Large intestine (tissue), 3 donors: ENCODE results near the gene STAG1. TPM values are rescaled to one million over a fixed set of nuclear protein-coding genes. Genes with fewer than 3 reads are reported as not detected.
"Not testable (repeated sequence)": the region's sequence is repeated elsewhere in the genome, so short reads cannot be mapped to it uniquely, and the experiment has no call there.

Experiments used
- DNase-seq, 2 donors: peaks; one replicate each; pipeline versions ENCODE4 v3.0.0 to v3.0.0-alpha.2; 2013
- H3K27ac ChIP-seq: one replicate; pipeline ENCODE4 v1.5.1; 2013; ENCODE audit warnings: low read length
- H3K27me3 ChIP-seq: 2 replicates; pipeline ENCODE4 v1.6.1; 2013; ENCODE audit warnings: low read length; ENCODE audit not compliant: control insufficient read depth, insufficient read depth
- H3K36me3 ChIP-seq: 2 replicates; pipeline ENCODE4 v1.6.1; 2013; ENCODE audit warnings: low read length; ENCODE audit not compliant: control insufficient read depth, insufficient read depth
- H3K4me1 ChIP-seq: one replicate; pipeline ENCODE4 v1.6.1; 2013; ENCODE audit warnings: low read length; ENCODE audit not compliant: control insufficient read depth, insufficient read depth
- H3K4me3 ChIP-seq: one replicate; pipeline ENCODE4 v1.5.1; 2013; ENCODE audit warnings: low read length
- H3K9me3 ChIP-seq: one replicate; pipeline ENCODE4 v1.6.1; 2013; ENCODE audit warnings: mild to moderate bottlenecking, low read depth, low read length, moderate library complexity; ENCODE audit not compliant: control insufficient read depth
- WGBS: methylation state at CpG from one replicate; pipeline ENCODE4 v1.1.5; 2013; ENCODE audit warnings: low lambda C conversion rate; ENCODE audit not compliant: insufficient coverage; 5-methylcytosine and 5-hydroxymethylcytosine counted together
- polyA plus RNA-seq: library from polyadenylated mRNA; unstranded; fragments of 120-200 nt; gene quantifications from one replicate; pipeline ENCODE4 v1.2.1, GENCODE V29; 2013

STAG1 gene
- polyA plus RNA-seq, 1 donor = 28.8 TPM

GRCh38 chr3:136606216-136606615, 146.0 kb downstream of the STAG1 start:
- not testable (repeated sequence) for H3K27me3 ChIP-seq, H3K9me3 ChIP-seq, H3K4me1 ChIP-seq, DNase-seq, H3K27ac ChIP-seq, H3K4me3 ChIP-seq
- peaks cover 16% of the 10 kb centered on the region for H3K36me3 ChIP-seq
- no CpG with 5 or more reads among the region's 7 CpGs for WGBS

- H3K4me1 ChIP-seq = no peaks in the 10 kb centered on the region
- WGBS = no CpG with 5 or more reads among the region's 1 CpG
- H3K36me3 ChIP-seq = peaks cover 23% of the 10 kb centered on the region
- no peak for DNase-seq
- H3K27me3 ChIP-seq = no peaks in the 10 kb centered on the region
- no peaks in the 10 kb centered on the region for H3K9me3 ChIP-seq
- no peak overlapping the region for H3K27ac ChIP-seq
- no peak overlapping the region for H3K4me3 ChIP-seq
These were observed 147.2 kb downstream of the STAG1 start for GRCh38 chr3:136604961-136605360.

GRCh38 chr3:136602818-136603217, 149.4 kb downstream of the STAG1 start:
- WGBS = no CpG with 5 or more reads among the region's 2 CpGs
- Histone ChIP-seq H3K36me3 (peaks cover 12% of the 10 kb centered on the region), H3K9me3 (no peaks in the 10 kb centered on the region), H3K27ac (no peak overlapping the region), H3K4me1 (no peaks in the 10 kb centered on the region), H3K27me3 (no peaks in the 10 kb centered on the region), H3K4me3 (no peak overlapping the region)
- no peak for DNase-seq

DNA sequence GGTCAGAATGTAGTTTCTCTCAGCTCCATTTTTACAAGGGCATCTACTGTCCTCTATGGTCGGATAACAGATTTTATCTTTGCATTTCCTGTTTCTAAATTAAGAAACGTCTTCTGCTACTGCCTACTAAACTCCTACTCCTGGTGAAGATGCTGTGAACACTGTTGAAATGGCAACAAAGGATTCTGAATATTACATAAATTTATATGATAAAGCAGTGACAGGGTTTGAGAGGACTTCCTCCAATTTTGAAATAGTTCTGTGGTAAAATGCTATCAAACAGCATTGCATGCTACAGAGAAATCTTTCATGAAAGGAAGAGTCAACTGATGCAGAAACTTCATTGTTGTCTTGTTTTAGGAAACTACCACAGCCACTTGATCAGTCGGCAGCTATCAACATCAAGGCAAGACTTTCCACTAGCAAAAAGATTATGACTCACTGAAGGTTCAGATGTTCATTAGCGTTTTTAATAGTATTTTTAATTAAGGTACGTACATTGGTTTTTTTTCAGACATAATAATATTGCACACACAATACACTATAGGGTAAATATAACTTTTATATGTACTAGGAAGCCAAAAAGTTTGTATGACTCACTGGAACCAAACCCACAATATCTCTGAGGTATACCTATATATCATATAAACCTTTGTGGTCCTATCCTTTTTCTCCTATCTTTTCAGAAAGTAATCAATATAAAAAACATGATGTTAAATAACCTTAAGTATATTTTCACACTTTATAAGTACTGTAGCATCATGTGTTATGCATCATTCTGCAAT, 156.1 kb downstream of the STAG1 start:
- Histone ChIP-seq H3K27ac (no peak overlapping the region), H3K9me3 (no peaks in the 10 kb centered on the region), H3K27me3 (no peaks in the 10 kb centered on the region), H3K4me1 (no peaks in the 10 kb centered on the region), H3K36me3 (peaks cover 7% of the 10 kb centered on the region), H3K4me3 (no peak overlapping the region)
- WGBS = 43% methylated on average over 1 of the region's 5 CpGs
- no peak for DNase-seq

GRCh38 chr3:136586580-136586979, 165.6 kb downstream of the STAG1 start:
- Histone ChIP-seq H3K9me3 (no peaks in the 10 kb centered on the region), H3K4me3 (no peak overlapping the region), H3K36me3 (peaks cover 7% of the 10 kb centered on the region), H3K27ac (no peak overlapping the region), H3K4me1 (no peaks in the 10 kb centered on the region), H3K27me3 (no peaks in the 10 kb centered on the region)
- DNase-seq = peak in 1 of 2 donors; percentile 18

- DNase-seq = no peak
- Histone ChIP-seq H3K9me3 (no peaks in the 10 kb centered on the region), H3K4me1 (no peaks in the 10 kb centered on the region), H3K36me3 (peaks cover 7% of the 10 kb centered on the region), H3K27me3 (no peaks in the 10 kb centered on the region), H3K27ac (no peak overlapping the region), H3K4me3 (no peak overlapping the region)
These were observed 167.4 kb downstream of the STAG1 start for GRCh38 chr3:136584728-136585127.

DNA sequence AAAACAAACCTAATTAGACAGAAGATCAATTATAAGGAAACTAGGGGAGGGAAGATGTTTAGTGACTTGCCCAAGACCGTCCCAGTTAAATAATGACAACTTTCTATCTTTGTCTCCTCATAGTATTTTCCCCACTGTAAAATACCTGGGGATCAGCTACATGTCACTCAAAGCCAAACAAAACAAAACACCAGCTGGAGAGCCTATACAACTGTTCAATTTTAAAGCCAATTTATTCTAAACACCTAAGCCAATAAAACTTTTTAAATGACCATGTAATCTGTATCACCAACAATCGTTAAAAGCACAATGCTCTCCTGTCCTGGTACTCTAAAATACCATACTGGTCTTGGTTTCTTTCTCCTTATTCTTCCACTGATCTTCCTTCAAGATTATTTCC, 168.4 kb downstream of the STAG1 start:
- Histone ChIP-seq H3K9me3 (no peaks in the 10 kb centered on the region), H3K27me3 (no peaks in the 10 kb centered on the region), H3K4me3 (no peak overlapping the region), H3K27ac (no peak overlapping the region), H3K4me1 (no peaks in the 10 kb centered on the region), H3K36me3 (peaks cover 7% of the 10 kb centered on the region)
- 63% methylated on average over 1 of the region's 2 CpGs for WGBS
- DNase-seq = no peak

DNA sequence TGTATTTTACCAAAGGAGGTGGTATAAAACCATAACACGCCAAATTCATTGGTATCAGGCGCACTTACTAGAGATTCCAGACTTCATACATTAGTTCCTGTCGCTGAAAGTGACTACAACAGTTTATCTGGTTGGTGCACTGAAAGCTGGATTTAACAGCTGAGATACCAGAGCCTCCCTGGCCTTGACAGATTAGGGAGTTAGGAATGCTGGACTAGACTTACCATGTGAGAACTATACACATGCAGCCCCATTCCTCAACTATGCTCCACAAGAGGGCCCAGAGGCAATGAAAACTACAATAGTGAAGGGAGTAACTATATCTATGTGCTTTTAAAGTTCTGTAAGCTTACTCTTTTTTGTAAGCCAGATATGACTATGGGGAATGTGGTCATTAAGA, 174.4 kb downstream of the STAG1 start:
- Histone ChIP-seq H3K27me3 (no peaks in the 10 kb centered on the region), H3K27ac (no peak overlapping the region), H3K36me3 (peaks cover 5% of the 10 kb centered on the region), H3K4me1 (peaks cover 3% of the 10 kb centered on the region), H3K9me3 (peaks cover 3% of the 10 kb centered on the region), H3K4me3 (no peak overlapping the region)
- DNase-seq = no peak
- WGBS = no CpG with 5 or more reads among the region's 3 CpGs

DNA sequence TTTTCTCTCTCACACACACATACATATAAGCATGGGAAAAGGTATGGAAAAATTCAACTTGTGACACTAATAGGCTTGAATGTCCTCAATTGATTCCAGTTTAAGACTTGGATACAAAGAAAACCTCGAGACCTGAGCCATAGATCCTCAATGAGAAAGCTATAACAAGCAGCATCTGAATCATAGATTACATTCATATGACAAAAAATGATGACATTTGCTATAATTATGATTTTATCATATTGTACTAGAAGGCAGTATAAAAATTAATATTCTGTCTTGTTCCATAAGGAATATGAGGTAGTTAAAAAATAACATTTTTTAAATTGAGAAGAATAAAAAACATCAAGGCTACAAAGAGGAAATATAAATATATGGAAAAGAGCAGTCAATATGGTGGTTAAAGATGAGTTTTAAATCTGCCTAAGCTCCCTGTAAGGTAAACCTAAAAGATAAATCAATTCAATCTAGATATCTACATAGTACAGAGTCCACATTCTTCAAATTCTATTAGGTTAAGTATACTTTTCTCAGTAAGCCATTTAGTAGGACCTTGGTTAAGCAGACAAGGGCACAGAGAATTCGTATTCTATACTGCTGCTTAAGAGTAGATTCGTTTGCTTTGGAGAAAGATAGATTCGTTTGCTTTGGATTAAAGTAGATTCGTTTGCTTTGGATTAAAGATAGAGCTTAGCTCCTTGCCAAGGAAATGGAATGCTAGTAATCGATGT, 175.7 kb downstream of the STAG1 start:
- peaks cover 3% of the 10 kb centered on the region for H3K4me1 ChIP-seq
- H3K27ac ChIP-seq = no peak overlapping the region
- peaks cover 3% of the 10 kb centered on the region for H3K9me3 ChIP-seq
- no peak overlapping the region for H3K4me3 ChIP-seq
- WGBS = 36% methylated on average over 2 of the region's 6 CpGs
- H3K36me3 ChIP-seq = peaks cover 3% of the 10 kb centered on the region
- DNase-seq = no peak
- H3K27me3 ChIP-seq = no peaks in the 10 kb centered on the region

DNA sequence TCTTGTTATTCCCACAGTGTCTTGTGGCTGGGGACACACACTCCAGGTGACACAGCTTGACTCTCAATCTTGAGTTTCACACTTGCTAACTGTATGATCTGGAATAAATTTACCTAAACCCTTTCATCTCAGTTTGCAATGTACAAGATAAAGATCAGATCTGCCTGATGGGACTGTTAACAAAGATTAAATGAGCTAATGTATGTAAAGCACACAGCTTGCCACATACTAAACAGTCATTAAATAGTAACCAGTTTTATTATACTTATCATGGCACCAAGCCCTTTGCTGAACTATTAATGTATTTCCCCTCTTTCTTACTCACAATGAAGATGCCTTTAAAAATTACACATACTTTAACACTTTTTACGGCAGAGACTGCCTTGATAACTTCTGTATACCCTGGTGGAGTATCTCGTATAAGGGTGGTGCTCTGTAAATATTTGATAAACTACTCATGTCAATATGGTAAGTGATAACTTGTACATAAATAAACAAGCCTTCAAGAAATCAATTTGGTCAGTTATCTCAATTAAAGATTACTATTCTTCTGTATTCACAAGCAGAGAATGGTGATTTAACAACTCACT, 184.5 kb downstream of the STAG1 start:
- WGBS = 40% methylated on average over 1 of the region's 2 CpGs
- no peaks in the 10 kb centered on the region for H3K9me3 ChIP-seq
- DNase-seq = no peak

More for the DNA sequence above, 184.5 kb downstream of the STAG1 start:
- no peak overlapping the region for H3K4me3 ChIP-seq
- peaks cover 5% of the 10 kb centered on the region for H3K36me3 ChIP-seq
- H3K4me1 ChIP-seq = no peaks in the 10 kb centered on the region
- no peak overlapping the region for H3K27ac ChIP-seq
- no peaks in the 10 kb centered on the region for H3K27me3 ChIP-seq
